CD4-positive, CD25-positive, alpha-beta regulatory T cell (primary cell): Measurements from ENCODE around the gene ASB10. TPM values are rescaled to one million over a fixed set of nuclear protein-coding genes. Genes with fewer than 3 reads are reported as not detected.

Experiments
- ATAC-seq, 2 donors: fragments of 150-1000 bp; cut with Tn5 transposase; one replicate each; pipeline ENCODE4 v1.10.0; 2021; ENCODE audit warnings: low read depth in 2 of 2, moderate number of reproducible peaks in 2 of 2, moderate library complexity in 1 of 2
- DNase-seq, 3 donors: peaks; one replicate each; pipeline versions ENCODE4 v3.0.0 to v3.0.0-alpha.2; 2012 to 2022; ENCODE audit warnings: mixed read lengths in 1 of 3
- H3K27ac ChIP-seq: one replicate; pipeline ENCODE4 v1.7.0; 2013; ENCODE audit warnings: mild to moderate bottlenecking, low read length; ENCODE audit not compliant: insufficient read depth, poor library complexity, severe bottlenecking
- H3K27me3 ChIP-seq: one replicate; pipeline ENCODE4 v1.7.0; 2013; ENCODE audit warnings: low read length; ENCODE audit not compliant: control insufficient read depth, insufficient read depth
- H3K36me3 ChIP-seq: one replicate; pipeline ENCODE4 v1.7.0; 2013; ENCODE audit warnings: mild to moderate bottlenecking, low read length, moderate library complexity; ENCODE audit not compliant: control insufficient read depth, insufficient read depth
- H3K4me1 ChIP-seq: 2 replicates; pipeline ENCODE4 v1.7.0; 2013; ENCODE audit warnings: mild to moderate bottlenecking, low read length; ENCODE audit not compliant: insufficient read depth, control insufficient read depth, poor library complexity, severe bottlenecking
- H3K4me3 ChIP-seq: one replicate; pipeline ENCODE4 v1.7.0; 2013; ENCODE audit warnings: low read depth, mild to moderate bottlenecking, low read length, moderate library complexity
- H3K9me3 ChIP-seq, 2 experiments: 1 replicate in 1 of 2; 2 replicates in 1 of 2; pipeline ENCODE4 v1.7.0; 2013; ENCODE audit warnings: low read length in 2 of 2, mild to moderate bottlenecking in 1 of 2, moderate library complexity in 1 of 2; ENCODE audit not compliant: control insufficient read depth in 2 of 2
- H3K27ac Mint-ChIP-seq, 3 donors: one replicate each; pipeline ENCODE4 v1.8.0; 2020 to 2022; ENCODE audit warnings: mild to moderate bottlenecking in 3 of 3, mixed read lengths in 3 of 3, moderate library complexity in 2 of 3
- H3K27me3 Mint-ChIP-seq: one replicate; pipeline ENCODE4 v1.8.0; 2022; ENCODE audit warnings: mild to moderate bottlenecking, mixed read lengths
- H3K36me3 Mint-ChIP-seq: one replicate; pipeline ENCODE4 v1.8.0; 2020; ENCODE audit warnings: mixed read lengths
- H3K4me1 Mint-ChIP-seq, 4 donors: one replicate each; pipeline ENCODE4 v1.8.0; 2020 to 2022; ENCODE audit warnings: mixed read lengths in 4 of 4, mild to moderate bottlenecking in 1 of 4
- H3K4me3 Mint-ChIP-seq, 4 donors: one replicate each; pipeline ENCODE4 v1.8.0; 2020 to 2022; ENCODE audit warnings: mild to moderate bottlenecking in 4 of 4, mixed read lengths in 4 of 4, moderate library complexity in 3 of 4
- H3K9me3 Mint-ChIP-seq, 7 donors: one replicate each; pipeline ENCODE4 v1.8.0; 2020 to 2022; ENCODE audit warnings: mixed read lengths in 7 of 7, mild to moderate bottlenecking in 3 of 7, moderate library complexity in 2 of 7
- polyA plus RNA-seq, 4 donors: library from polyadenylated mRNA; unstranded; fragments of 300-500 nt; fragmentation: Illumina TruSeq; gene quantifications; one replicate each; pipeline ENCODE4 v1.2.3, GENCODE V29; 2021
- total RNA-seq: library from RNA; stranded (reverse); gene quantifications from one replicate; pipeline ENCODE4 v1.2.3, GENCODE V29; 2022

The ASB10 gene
- total and polyA plus RNA-seq, 5 donors from 2014 or later, result not detected

DNA sequence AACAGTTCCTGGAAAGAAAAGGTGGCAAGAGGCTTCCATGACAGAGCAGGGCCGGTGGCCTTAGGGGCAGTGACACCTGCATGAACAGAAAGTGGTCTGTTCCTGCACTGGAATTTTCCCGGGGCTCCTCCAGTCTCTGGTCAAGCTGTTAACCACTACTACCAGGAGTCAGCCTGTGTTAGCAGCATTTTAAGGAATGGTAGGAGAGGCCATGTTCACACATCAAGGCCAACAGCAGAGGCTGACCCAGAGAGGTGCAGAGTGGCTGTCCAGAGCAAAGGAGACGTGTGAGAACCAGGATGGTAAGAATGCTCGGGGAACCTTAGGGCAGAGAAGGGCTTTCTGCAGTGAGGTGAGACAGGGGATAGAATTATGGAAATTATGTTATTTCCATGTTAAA, 14.7 kb upstream of the ASB10 start:
- Mint-ChIP-seq H3K36me3 (no peaks in the 10 kb centered on the region), H3K4me3 (no peak overlapping the region), H3K27ac (no peak overlapping the region), H3K27me3 (peaks cover 9% of the 10 kb centered on the region), H3K9me3 (no peaks in the 10 kb centered on the region), H3K4me1 (peaks cover 2 to 10% (median 5%) of the 10 kb centered on the region in 4 donors)
- no peaks in the 10 kb centered on the region for H3K27me3 ChIP-seq
- DNase-seq (no peak), ATAC-seq (no peak)
- H3K9me3 ChIP-seq, result no peaks in the 10 kb centered on the region
- H3K36me3 ChIP-seq, result no peaks in the 10 kb centered on the region
- H3K4me3 ChIP-seq, result no peak overlapping the region
- H3K27ac ChIP-seq, result no peak overlapping the region
- peaks cover 4% of the 10 kb centered on the region for H3K4me1 ChIP-seq

GRCh38 chr7:151201344-151201743, 14.3 kb upstream of the ASB10 start:
- H3K4me3 ChIP-seq, result no peak overlapping the region
- Mint-ChIP-seq H3K36me3 (no peaks in the 10 kb centered on the region), H3K27me3 (peaks cover 5% of the 10 kb centered on the region), H3K27ac (peak overlapping the region in 1 of 3 donors; percentile 1), H3K9me3 (no peaks in the 10 kb centered on the region), H3K4me3 (no peak overlapping the region), H3K4me1 (peaks cover 0 to 6% (median 2%) of the 10 kb centered on the region in 4 donors)
- no peaks in the 10 kb centered on the region for H3K27me3 ChIP-seq
- no peak overlapping the region for H3K27ac ChIP-seq
- ATAC-seq (no peak), DNase-seq (no peak)
- no peaks in the 10 kb centered on the region for H3K36me3 ChIP-seq
- H3K4me1 ChIP-seq, result peaks cover under 1% of the 10 kb centered on the region
- H3K9me3 ChIP-seq, result no peaks in the 10 kb centered on the region

- no peaks in the 10 kb centered on the region for H3K27me3 ChIP-seq
- H3K4me3 Mint-ChIP-seq, result no peak overlapping the region
- no peak for DNase-seq
- H3K27ac ChIP-seq, result no peak overlapping the region
- H3K4me1 ChIP-seq, result no peaks in the 10 kb centered on the region
- no peaks in the 10 kb centered on the region for H3K4me1 Mint-ChIP-seq
- peaks cover 17% of the 10 kb centered on the region for H3K27me3 Mint-ChIP-seq
- no peak for ATAC-seq
- no peaks in the 10 kb centered on the region for H3K36me3 ChIP-seq
- peaks cover 0 to 2% (median 0%) of the 10 kb centered on the region in 7 donors for H3K9me3 Mint-ChIP-seq
- H3K27ac Mint-ChIP-seq, result no peak overlapping the region
- H3K9me3 ChIP-seq, result no peaks in the 10 kb centered on the region
- H3K4me3 ChIP-seq, result no peak overlapping the region
- H3K36me3 Mint-ChIP-seq, result no peaks in the 10 kb centered on the region
Measured at GRCh38 chr7:151198945-151199848, 12.1 kb upstream of the ASB10 start.

GRCh38 chr7:151197932-151198331, 10.9 kb upstream of the ASB10 start:
- no peak overlapping the region for H3K27ac Mint-ChIP-seq
- DNase-seq, result no peak
- Histone ChIP-seq H3K27me3 (no peaks in the 10 kb centered on the region), H3K4me3 (no peak overlapping the region), H3K4me1 (no peaks in the 10 kb centered on the region), H3K36me3 (no peaks in the 10 kb centered on the region), H3K9me3 (no peaks in the 10 kb centered on the region), H3K27ac (no peak overlapping the region)
- H3K4me1 Mint-ChIP-seq, result no peaks in the 10 kb centered on the region
- H3K27me3 Mint-ChIP-seq, result peaks cover 17% of the 10 kb centered on the region
- H3K9me3 Mint-ChIP-seq, result peaks cover 0 to 2% (median 0%) of the 10 kb centered on the region in 7 donors
- no peaks in the 10 kb centered on the region for H3K36me3 Mint-ChIP-seq
- ATAC-seq, result no peak
- H3K4me3 Mint-ChIP-seq, result no peak overlapping the region

GRCh38 chr7:151195616-151196450, 8.8 kb upstream of the ASB10 start:
- H3K36me3 Mint-ChIP-seq, result no peaks in the 10 kb centered on the region
- H3K4me3 Mint-ChIP-seq, result no peak overlapping the region
- no peaks in the 10 kb centered on the region for H3K36me3 ChIP-seq
- ATAC-seq (no peak), DNase-seq (no peak)
- H3K27ac Mint-ChIP-seq, result no peak overlapping the region
- H3K27ac ChIP-seq, result no peak overlapping the region
- H3K9me3 ChIP-seq, result no peaks in the 10 kb centered on the region
- no peaks in the 10 kb centered on the region for H3K4me1 Mint-ChIP-seq
- H3K9me3 Mint-ChIP-seq, result peaks cover 0 to 2% (median 0%) of the 10 kb centered on the region in 7 donors
- no peaks in the 10 kb centered on the region for H3K4me1 ChIP-seq
- no peak overlapping the region for H3K4me3 ChIP-seq
- H3K27me3 ChIP-seq, result no peaks in the 10 kb centered on the region
- H3K27me3 Mint-ChIP-seq, result peaks cover 12% of the 10 kb centered on the region

- H3K27ac Mint-ChIP-seq, result peak overlapping the region in 1 of 3 donors; percentile 23
- no peak overlapping the region for H3K4me3 Mint-ChIP-seq
- no peak overlapping the region for H3K4me3 ChIP-seq
- no peaks in the 10 kb centered on the region for H3K9me3 ChIP-seq
- no peaks in the 10 kb centered on the region for H3K4me1 Mint-ChIP-seq
- peaks cover 20% of the 10 kb centered on the region for H3K27me3 Mint-ChIP-seq
- H3K4me1 ChIP-seq, result no peaks in the 10 kb centered on the region
- H3K36me3 ChIP-seq, result no peaks in the 10 kb centered on the region
- no peak overlapping the region for H3K27ac ChIP-seq
- no peaks in the 10 kb centered on the region for H3K36me3 Mint-ChIP-seq
- no peak for ATAC-seq
- peaks cover 0 to 2% (median 0%) of the 10 kb centered on the region in 7 donors for H3K9me3 Mint-ChIP-seq
- DNase-seq, result no peak
- H3K27me3 ChIP-seq, result peaks cover 2% of the 10 kb centered on the region
Measured at GRCh38 chr7:151194188-151194587, 7.1 kb upstream of the ASB10 start.

DNA sequence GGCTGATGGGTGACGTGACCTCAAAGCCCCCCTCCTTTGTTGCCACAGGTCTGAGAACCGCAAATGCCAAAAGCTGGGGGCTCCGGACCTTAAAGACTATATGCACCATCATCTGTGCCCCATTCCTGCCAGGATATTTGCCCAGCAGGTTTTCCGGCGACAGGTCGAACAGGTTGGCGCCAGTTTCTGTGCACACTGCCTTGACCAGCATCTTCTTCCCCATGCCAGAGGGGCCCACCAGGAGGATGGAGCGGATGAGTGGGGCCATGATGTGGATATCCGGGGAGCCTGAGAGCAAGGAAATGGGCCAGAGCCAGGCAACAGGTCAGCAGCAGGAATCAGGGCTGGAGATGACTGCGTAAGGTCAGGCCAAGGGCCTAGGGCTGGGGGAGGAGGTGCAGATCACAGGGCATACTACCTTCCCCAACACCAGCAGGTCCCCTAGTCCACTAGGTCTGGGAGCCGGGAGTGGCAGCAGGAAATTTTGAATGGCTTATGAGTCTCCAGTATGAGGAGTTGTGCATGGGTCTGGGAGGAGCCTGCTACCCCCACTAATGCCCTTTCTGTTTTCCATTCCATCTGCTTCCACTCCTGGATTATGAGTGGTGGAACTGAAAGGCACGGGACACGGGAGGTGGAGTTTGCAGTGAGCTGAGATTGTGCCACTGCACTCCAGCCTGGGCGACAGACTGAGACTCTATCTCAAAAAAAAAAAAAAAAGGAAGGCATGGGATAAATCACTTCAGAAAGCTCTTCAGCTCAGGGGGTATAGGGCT, 6.3 kb upstream of the ASB10 start:
- Mint-ChIP-seq H3K4me3 (no peak overlapping the region), H3K36me3 (no peaks in the 10 kb centered on the region), H3K27me3 (peaks cover 26% of the 10 kb centered on the region), H3K27ac (peak overlapping the region in 1 of 3 donors; percentile 38), H3K9me3 (peaks cover 0 to 2% (median 0%) of the 10 kb centered on the region in 7 donors), H3K4me1 (no peaks in the 10 kb centered on the region)
- no peak overlapping the region for H3K4me3 ChIP-seq
- no peak for ATAC-seq
- H3K9me3 ChIP-seq, result no peaks in the 10 kb centered on the region
- no peaks in the 10 kb centered on the region for H3K36me3 ChIP-seq
- DNase-seq, result no peak
- H3K27me3 ChIP-seq, result peaks cover 2% of the 10 kb centered on the region
- no peak overlapping the region for H3K27ac ChIP-seq
- no peaks in the 10 kb centered on the region for H3K4me1 ChIP-seq
